Activated CD8-positive, alpha-beta memory T cell treated with anti-CD3 and anti-CD28 coated beads, Interleukin-2, amount 50 U/mL, for 24 hours (primary cell): Measurements from ENCODE around the gene MRGPRG.

Source experiments
- DNase-seq: peaks from one replicate; pipeline ENCODE4 v3.0.0-alpha.2; 2020; ENCODE audit errors: extremely low read depth

Gene MRGPRG

DNA sequence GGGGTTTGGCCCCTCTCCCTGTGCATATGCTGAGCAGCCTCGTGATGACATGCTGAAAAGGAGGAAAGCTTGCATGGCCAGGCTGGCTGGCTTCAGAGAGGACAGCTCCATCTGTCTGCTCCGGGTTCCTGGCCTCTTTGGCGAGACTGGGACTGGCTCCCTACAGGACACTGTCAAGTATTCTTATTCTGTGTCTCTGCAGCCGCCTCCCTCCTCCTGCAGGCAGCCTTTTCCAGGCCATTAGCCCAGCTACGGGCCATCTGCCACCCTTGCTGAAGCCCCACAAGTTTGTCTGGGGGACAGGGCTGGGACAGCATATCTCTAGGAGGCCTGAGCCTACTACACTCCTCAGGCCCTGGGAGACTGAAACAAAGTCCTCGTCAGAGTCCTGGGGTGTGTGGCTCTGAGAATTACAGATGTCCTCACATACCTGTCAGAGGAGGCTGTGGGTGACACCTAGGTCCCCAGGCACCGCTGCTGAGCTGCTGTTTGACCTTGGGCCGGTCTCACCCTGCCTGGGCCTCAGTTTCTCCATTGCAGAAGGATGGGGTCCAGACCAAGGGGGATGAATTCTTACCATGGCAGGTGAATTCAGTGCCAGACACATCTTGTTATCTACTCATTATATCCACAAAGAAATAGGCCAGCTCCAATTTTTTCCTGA is 11.0 kb downstream of the MRGPRG start:
- no peak for DNase-seq

DNA sequence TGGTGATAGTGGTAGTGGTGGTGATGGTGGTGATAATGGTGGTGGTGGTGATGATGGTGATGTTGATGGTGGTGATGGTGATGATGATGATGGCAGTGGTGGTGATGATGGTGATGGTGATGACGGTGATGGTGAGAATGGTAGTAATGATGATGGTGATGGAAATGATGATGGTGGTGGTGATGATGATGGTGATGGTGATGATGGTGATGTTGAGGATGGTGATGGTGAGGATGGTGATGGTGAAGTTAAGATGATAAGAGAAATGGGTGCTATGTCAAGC is 11.8 kb downstream of the MRGPRG start:
- DNase-seq = no peak

DNA sequence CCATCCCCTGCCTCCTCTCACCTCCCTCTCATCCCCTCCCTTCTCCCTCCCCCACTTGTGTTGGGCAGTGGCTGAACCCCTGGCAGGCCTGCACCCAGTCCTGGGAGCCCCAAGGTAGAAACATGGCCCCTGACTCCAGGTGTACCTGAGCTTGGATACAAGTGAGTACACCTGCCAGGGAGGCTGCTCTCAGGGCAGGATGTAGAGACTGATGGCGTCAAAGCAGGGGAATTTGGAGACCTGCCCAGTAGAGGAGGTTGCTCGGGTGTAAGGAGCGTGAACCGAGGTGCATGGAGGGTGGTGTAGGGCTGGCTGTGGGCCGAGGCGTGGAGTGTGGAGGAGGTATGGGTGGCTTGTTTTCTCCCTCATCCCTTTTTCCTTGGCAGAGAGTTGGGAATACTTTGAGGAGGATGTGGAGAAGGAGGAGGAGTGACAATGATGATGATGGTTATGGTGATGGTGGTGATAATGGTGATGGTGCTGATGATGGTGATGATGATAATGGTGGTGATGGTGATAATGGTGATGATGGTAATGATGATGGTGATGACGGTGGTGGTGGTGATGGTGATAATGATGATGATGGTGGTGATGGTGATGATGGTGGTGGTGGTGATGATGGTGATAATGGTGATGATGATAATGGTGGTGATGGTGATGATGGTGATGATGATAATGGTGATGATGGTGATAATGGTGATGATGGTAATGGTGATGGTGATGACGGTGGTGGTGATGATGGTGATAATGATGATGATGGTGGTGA is 12.3 kb downstream of the MRGPRG start:
- no peak for DNase-seq

DNA sequence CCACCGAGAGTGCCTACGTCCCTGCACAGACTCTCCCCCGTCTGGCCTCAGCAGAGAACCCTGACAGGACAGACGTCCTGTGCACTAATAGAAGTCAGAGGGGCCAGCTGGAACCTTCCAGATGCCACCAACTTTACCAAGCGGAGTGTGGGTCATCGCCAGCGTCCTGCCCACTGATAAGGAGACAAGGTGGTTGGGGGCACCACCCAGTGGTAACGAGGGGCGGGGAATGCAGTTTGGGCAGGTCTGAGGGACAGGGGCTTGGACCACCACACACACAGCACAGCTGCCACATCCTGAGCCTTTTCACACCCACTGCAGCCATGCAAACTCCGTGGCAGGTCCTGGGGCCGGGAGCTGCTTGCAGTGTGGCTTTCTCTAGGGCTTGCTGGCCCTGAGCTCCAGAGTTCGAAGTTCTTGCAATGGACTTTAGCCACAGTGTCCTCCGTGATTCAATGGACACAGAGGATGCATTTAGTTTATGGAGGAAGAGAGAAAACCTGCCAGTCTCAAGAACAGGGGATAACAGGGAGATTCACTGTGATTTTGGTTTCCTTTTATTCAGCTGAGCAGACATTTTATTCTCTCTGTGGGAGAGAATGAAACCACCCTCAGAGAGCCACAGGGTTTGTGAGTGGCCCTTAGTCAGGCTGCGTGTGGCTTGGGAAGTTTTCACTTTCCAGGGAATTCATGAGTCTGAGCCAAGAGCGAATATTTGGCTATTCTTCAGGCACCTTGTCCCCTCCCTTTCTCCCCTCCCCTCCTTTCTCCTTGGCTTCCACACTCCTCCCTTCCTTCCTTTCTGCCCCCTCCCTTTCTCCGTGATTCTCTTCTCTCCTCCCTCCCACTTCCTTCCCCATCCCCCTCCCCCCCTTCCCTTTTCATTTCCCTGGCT is 13.1 kb downstream of the MRGPRG start:
- no peak for DNase-seq

DNA sequence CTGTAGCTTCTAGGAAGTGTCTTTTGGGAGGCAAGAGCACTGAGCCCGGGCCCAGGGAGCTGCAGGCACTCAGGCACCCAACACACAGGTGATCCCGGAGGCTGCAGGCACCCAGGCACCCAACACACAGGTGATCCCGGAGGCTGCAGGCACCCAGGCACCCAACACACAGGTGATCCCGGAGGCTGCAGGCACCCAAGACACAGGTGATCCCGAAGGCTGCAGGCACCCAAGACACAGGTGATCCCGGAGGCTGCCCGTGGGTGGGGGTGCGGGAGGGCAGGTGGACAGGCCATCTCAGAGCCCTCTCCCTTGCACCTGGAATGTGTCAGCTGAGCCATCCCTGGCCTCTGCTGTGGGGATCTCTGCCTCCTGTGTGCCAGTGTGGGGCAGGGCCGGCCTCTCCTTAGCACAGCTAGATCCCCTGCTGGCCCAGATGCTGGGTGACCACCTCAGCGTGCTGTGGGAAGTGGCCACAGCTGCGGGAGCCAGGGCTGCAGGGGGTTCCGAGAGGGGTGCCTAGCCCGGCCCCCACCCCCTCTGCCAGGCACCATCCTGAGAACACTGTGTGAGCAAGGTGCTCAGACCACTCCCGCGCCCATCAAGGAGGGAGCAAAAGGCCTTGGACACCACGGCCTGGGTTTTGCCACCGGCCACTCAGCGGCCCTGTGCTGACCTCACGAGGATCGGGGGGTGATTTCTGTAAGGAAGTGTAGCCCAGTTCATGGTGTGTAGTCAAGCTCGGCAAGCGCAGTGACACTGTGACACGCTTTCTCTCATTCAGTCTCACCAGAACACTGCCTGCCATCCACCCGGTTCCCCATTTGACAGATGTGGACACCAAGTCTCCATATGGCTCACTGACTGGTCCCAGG is 14.2 kb downstream of the MRGPRG start:
- DNase-seq = no peak

DNA sequence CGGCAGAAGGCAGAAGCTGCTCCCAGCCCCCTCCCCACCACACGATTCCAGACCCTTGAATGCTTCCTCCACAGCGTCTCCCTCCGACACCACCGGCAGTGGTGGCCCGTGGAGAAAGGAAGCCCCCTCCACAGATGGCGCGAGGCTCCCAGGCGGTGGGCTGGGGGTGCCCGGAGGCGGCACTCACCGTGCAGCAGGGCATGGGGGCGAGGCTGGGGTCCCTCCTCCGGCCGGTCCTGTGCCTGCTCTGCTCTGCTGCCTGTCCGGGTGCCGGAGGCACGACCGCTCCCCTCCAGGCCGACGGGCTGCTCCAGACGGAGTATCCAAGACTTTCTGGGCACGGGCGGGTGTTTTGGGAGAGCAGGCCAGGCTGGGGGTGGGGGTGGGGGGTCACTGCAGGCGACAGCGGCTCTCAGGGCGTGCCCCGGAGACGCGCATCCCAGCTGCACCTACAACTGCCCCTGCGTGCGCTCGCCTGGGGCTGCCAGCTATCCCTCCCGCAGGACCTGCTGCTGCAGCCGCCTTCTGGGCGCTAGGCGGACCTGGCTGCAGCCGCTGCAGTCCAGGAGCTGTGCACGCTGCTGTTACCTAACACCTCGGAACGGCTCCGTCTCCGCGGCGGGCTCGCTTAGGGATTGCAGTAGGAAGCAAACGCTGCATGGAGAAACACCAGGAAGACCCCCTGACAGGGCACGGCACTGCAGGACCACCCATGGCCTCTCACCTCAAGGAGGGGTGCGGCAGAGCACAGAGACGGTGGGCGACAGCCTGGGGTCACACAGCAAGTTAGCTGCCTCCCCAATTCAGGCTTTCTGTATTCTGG is 15.2 kb downstream of the MRGPRG start:
- DNase-seq = no peak

DNA sequence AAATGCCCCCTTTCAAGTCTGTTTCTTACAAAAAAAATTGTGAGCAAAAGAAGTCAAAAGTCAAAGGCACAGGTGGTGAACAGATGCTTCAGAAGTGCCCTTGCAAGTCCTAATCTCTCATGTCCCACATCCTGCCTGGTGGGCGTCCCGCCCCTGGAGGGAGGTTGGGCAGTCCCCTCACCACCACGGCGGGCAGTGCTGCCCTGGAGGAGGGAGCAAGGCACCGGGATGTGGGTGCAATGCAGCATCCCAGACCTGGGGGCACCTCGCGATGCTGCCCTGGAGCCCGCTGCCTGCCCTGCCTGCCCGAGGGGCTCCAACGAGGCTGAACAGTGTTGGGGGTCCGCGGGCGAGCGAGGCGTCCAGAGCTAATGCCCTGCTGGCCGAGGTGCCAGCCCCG is 15.9 kb downstream of the MRGPRG start:
- no peak for DNase-seq

DNA sequence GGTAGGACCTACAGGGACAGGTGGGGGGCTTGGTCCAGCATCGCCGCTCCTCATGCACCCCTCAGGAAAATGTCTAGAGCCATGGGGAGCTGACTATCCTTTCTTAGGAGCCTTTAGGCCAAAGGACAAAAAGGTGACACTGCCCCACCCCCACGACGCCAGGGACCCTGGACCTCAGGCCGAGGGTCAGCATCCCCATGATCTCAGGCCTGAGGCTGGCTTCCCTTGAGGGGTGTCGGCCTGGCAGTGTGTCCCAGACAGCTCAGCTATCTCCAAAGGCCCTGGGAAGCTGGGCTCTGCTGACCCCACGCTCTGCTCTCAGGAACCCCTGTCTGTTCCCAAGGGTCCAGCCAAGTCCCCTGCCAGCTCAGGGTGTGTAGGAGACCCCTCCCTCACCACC is 16.3 kb downstream of the MRGPRG start:
- no peak for DNase-seq

DNA sequence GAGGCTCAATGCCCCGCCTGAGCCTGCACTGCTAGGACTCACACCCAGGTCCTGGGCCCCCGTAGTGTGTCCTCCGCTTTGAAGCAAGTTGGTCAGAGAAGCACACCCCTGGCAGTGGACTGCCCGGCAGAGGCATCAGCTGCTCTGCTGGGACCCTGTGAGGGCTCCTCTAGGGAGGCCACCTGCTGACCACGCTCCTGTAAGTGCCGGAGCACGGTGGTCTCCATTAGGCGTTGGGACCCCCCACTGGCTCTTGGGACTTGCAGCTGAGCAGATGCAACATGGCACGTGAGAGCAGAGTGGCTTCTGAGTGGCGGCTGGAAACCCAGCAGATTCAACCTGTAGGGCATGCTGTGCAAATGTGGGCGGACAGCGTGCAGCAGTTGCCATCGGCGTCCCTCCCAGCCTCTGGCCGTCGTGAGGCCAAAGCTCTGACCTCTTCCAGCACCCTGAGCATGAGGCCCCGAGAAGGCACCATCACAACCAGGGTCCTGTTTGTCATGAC is 16.9 kb downstream of the MRGPRG start:
- DNase-seq = no peak

DNA sequence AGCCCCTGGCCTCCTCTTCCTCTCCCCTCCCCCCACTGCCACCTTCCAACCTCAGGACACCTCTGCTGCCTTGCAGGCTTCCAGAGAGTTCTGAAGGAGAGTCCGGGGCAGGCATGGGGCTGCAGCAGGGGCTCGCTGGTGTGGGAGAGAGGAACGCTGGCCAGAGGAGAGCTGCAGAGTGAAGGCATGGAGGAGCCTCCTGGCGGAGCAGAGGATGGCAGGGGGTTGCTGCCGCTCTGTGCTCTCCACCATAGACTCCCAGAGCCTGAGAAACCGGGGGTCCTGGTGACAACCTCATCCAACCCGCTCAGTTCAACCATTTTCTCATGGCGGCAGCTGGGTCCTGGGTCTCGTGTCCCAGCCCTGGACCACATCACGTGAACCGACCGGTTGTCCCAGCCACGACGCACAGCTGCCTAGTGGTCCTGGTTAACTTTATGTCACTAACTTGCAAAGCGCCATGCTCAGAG is 17.5 kb downstream of the MRGPRG start:
- DNase-seq = no peak

DNA sequence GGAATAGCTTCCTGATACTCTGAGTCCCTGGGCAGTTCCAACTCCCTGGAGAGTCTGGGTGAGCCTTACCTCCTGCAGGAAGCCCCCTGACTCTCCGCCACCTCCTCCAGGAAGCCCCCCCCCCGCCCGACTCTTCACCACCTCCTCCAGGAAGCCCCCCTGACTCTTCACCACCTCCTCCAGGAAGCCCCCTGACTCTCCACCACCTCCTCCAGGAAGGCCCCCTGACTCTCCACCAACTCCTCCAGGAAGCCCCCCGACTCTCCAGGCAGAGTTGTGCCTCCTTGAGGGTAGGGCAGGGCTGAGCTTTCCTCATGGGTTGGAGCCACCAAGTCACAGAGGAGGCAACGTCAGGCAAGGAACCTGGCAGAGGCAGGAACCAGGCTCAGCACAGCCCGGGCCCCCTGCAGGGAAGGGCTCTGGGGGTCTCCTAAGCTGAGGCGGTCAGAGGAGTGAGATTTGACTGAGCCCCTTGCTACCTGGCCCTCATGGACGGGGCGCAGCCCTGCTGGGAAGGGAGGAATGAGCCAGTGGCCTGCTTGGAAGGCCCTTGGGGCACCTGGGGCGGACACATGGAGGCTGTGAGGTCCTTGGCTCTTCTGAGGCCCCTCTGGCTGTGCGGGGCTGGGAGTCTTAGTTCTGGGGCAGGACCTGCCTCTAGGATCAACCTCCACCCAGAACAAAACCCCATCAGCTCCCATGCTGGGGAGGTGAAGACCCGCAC is 18.1 kb downstream of the MRGPRG start:
- no peak for DNase-seq

DNA sequence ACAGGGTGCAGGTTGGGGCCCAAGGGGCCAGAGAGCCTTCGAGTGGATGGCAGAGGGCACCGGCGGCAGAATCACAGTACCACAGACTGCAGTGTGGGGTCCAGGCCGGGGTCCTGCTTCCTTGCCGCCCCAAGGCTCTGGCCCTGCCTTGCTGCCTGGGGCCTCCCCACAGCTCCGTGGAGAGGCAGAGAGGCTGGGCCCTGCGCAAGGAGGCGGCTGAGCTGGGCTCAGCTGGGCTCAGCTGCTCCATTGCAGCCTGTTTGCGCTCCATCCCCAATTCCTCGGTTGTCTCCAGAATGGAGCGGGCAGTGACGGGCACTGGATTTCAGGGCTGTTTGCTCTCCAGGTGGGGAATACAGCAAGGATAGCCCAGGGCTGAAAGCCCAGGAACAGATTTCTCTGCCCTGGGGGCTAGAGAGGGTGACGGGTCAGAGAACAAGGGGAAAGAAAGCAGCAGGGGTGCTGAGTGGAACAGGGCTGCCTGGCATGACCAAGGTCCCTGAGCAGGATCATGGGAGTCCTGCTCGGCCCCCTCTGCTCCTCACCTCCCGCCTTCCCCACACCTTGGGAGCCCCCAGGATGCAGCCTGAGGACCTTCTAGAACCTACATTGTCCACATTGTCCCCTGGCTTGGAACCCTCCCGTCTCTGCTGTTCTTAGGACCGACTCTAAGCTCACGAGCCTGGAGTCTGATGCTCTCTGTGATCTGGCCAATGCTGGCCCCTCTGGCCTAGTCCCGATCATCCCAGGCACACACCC is 18.9 kb downstream of the MRGPRG start:
- no peak for DNase-seq

DNA sequence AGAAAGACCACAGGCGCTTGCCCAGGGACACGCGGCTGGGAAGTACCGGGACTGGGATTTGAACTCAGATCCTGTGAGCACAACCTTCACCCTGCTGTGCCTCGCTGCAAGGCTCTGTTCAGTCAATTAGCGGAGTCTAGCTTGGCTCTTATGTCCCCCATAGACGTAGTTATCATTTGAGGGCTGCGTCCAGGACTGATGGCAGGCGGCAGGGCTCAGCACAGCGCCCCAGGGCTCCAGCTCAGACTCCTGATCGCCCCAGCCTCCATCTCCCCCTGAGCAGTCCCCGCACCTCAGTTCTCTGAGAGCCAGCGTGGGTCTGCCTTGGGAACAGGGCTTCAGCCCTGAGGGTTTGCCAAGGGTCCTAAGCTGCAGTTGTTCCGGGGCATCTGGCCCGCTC is 19.8 kb downstream of the MRGPRG start:
- no peak for DNase-seq

DNA sequence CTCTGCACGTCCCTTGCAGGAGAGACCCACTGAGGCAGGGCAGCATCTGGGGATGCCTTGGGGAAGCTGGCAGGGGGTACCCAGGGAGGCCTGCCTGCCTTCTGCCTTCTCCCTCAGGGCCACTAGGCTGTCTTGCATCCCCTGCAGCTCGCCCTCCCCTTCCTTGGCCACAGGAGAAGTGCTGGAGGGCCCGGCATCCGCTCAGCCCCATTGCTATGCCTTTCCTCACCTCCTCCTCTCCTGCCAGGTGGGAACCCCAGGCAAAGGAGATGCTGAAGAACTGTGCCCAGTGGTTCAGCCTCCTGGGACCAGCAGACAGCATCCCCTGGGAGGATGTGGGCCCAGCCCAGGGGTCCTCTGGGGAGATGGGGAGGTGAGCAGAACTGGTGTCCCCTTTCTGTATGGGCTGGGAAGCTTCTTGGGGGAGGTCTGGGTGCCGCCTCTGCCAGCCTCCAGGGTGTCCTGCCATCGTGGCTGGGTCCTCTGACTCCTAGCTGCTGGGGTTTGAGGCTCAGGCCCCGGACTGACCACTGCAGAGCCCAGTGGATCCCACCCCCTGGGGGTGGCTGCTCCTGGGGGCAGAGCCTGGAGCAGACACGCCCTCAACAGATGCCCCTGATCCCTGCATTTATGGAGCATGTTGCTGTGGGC is 20.6 kb downstream of the MRGPRG start:
- DNase-seq = no peak

DNA sequence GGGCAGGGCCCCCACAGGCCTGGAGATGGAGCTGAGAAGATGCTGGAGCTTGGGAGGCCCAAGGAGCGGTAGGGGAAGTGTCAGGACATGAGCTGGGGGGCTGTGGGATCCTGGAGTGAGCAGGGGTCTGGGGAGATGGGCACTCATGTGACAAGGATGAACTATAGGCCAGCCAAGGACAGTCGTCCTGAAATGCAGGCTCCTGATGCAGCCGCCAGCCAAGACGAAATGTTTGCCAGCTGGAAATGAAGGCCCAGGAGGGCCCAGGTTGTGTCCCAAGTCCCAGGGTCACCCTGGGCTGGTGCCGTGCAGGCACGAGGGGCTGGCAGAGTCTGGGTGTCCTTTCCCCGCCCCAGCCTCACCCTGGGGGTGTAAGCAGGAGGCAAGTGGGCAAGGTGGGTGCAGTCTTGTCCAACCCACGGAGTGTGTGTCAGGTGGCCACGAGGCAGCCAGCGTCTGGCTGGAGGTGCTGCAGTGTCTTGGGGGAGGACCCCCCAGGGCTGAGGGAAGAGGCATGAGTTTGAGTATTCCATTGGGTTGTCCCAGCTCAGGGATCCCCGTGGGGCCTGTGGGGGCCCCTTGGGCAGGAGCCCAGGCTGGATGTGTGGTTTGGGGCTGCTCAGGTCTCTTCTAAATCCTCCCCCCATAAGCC is 21.4 kb downstream of the MRGPRG start:
- DNase-seq = no peak

DNA sequence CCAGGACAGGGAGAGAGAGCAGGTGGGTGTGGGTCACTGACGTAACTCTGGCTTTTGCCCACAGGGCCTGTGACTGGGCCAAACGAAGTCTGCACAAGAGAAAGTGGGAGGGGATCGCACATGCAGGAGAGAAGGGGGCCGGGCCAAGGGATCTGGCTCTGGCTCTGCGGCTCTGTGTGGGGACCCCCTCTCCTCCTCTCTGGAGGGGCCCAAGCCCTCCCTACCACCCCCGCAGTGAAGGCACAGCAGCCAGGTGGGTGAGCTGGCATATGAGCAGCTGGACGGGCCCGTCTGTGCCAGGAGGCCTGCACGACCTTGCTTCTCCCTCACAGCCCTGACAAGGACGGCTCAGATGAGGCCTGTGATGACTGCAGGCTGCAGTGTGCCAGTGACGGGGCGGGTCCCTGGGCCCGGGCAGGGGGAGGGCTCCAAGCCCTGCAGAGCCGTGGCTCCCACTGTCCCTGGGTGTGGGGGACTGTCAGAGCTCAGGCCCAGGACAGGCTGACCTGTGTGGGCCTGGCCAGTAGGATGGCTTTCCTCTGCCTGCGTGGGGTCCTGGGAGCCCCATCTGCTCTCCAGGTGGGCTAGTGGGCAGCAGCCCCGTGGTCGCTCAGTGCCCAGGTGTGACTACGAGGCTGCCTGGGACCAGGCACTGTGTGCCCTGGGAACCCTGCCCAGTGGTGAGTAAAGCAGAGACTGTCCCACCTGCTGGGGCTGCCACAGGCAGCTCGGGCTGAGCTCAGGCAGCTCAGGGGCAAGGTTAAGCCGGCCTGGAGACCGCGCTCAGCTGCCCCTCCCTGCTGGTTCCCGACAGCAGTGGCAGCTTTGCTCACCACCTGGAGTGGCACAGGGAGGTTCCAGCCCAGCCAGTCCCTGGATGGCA is 22.2 kb downstream of the MRGPRG start:
- DNase-seq = no peak
